ENCODE results near the gene GPR17.

GRCh38 chr2:127639111-127639474, 6.9 kb upstream of the GPR17 start:
- TF ChIP-seq EZH2 (IDR thresholded peaks at IDR 0.05; ENCODE audit: low read depth, unreplicated experiment), result no peak
- TF ChIP-seq CTCF (conservative IDR thresholded peaks at IDR 0.05; ENCODE audit: low read depth in 2 of 2), result no peak
- no peak for TF ChIP-seq REST (IDR thresholded peaks at IDR 0.05; ENCODE audit: unreplicated experiment)

All from GM23338 (cell line).